Ectodermal cell (in vitro differentiated cells): ENCODE results near the gene NFATC3.
"Not testable (repeated sequence)": the region's sequence is repeated elsewhere in the genome, so short reads cannot be mapped to it uniquely, and the experiment has no call there.

Experiments
- H3K27ac ChIP-seq: 2 replicates; pipeline ENCODE4 v1.7.0; 2013; ENCODE audit warnings: mild to moderate bottlenecking, low read depth, low read length; ENCODE audit not compliant: insufficient read depth, poor library complexity, severe bottlenecking
- H3K27me3 ChIP-seq: 2 replicates; pipeline ENCODE4 v1.7.0; 2013; ENCODE audit warnings: mild to moderate bottlenecking, low read length; ENCODE audit not compliant: insufficient read depth, control insufficient read depth, poor library complexity, severe bottlenecking
- H3K36me3 ChIP-seq: one replicate; pipeline ENCODE4 v1.7.0; 2013; ENCODE audit warnings: low read length; ENCODE audit not compliant: control insufficient read depth, insufficient read depth
- H3K4me1 ChIP-seq: one replicate; pipeline ENCODE4 v1.7.0; 2013; ENCODE audit warnings: low read length; ENCODE audit not compliant: control insufficient read depth, insufficient read depth
- H3K4me3 ChIP-seq: 2 replicates; pipeline ENCODE4 v1.7.0; 2013; ENCODE audit warnings: low read depth, low read length, control low read depth; ENCODE audit not compliant: insufficient read depth
- H3K9me3 ChIP-seq: 2 replicates; pipeline ENCODE4 v1.7.0; 2013; ENCODE audit warnings: mild to moderate bottlenecking, low read length, moderate library complexity; ENCODE audit not compliant: control insufficient read depth
- WGBS, 2 experiments: methylation state at CpG; one replicate each; pipeline ENCODE4 v1.1.7; 2013; ENCODE audit warnings: missing lambda C conversion rate in 2 of 2; 5-methylcytosine and 5-hydroxymethylcytosine counted together

NFATC3 gene

GRCh38 chr16:68136515-68136914, 51.3 kb downstream of the NFATC3 start:
- Histone ChIP-seq H3K4me3 (no peak overlapping the region), H3K4me1 (no peaks in the 10 kb centered on the region), H3K27me3 (no peaks in the 10 kb centered on the region), H3K36me3 (no peaks in the 10 kb centered on the region), H3K27ac (no peak overlapping the region), H3K9me3 (no peaks in the 10 kb centered on the region)
- WGBS, 2 experiments = 93 to 95% methylated on average over 3 of the region's 3 CpGs

GRCh38 chr16:68144008-68144407, 58.8 kb downstream of the NFATC3 start:
- H3K9me3 ChIP-seq = no peaks in the 10 kb centered on the region
- H3K27ac ChIP-seq = no peak overlapping the region
- no peaks in the 10 kb centered on the region for H3K36me3 ChIP-seq
- H3K4me1 ChIP-seq = no peaks in the 10 kb centered on the region
- 83% methylated on average over 1 of the region's 1 CpG; no CpG with 5 or more reads in 1 of the 2 experiments for WGBS, 2 experiments
- H3K27me3 ChIP-seq = no peaks in the 10 kb centered on the region
- H3K4me3 ChIP-seq = no peak overlapping the region

DNA sequence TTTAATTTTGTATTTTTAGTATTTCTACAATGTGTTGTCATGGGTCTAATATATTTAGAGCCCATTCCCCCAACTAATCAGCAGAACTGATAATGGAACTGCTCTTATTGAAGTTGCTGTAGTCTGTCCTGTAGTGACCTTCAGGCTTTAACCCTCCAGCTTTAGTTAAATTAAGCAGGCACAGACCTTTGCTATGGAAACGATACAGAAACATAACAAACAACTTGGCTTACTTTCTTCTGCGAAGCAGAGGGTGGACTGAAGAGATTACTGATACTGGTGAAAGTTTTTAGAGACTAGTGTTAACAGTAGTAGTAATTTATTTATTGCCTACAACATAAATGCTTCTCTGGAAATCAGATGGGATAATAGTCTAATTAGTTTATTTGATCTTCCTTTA, 61.4 kb downstream of the NFATC3 start:
- WGBS, 2 experiments = 83 to 95% methylated on average over 2 of the region's 2 CpGs
- no peaks in the 10 kb centered on the region for H3K36me3 ChIP-seq
- no peaks in the 10 kb centered on the region for H3K9me3 ChIP-seq
- no peaks in the 10 kb centered on the region for H3K27me3 ChIP-seq
- no peak overlapping the region for H3K27ac ChIP-seq
- no peak overlapping the region for H3K4me3 ChIP-seq
- H3K4me1 ChIP-seq = no peaks in the 10 kb centered on the region

DNA sequence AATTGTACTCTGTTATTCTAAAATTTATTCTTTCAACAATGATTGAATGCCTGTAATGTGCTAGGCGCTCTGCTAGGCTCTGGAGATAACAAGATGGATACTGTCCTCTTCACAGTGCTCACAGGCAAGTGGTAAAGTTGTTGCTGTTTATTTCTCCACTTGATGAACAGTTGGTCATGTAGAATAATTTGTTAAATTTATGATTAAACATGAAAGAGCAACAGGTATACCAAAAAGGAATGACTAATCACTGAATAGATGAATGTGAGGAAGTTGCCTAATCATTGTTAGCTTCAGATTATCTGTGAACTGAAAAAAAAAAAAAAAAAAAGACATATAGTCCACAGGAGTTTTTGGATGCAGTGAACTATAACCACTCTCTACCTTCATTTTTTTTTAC, 62.3 kb downstream of the NFATC3 start:
- Histone ChIP-seq H3K9me3 (no peaks in the 10 kb centered on the region), H3K4me1 (no peaks in the 10 kb centered on the region), H3K36me3 (no peaks in the 10 kb centered on the region), H3K27me3 (no peaks in the 10 kb centered on the region), H3K4me3 (no peak overlapping the region), H3K27ac (no peak overlapping the region)
- 95 to 100% methylated on average over 1 of the region's 1 CpG for WGBS, 2 experiments

DNA sequence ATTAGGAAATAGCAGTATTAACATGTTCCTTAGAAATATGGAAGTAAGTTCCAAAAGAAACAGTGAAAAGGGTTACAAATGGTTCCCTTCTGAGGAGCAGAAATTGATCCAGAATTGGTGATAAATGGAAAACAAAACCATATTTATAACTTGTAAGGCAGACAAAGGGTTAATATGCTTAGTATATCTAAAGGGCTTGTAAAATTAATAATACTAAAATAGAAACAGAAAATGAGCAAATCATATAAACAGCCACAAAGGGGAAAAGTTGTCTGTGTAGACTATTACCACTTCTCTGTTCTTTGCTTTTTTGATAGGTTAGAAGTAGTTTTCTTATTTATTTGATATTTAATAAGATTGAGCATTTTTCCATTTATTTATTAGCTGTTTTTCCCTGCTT, 64.4 kb downstream of the NFATC3 start:
- no peaks in the 10 kb centered on the region for H3K36me3 ChIP-seq
- H3K27me3 ChIP-seq = no peaks in the 10 kb centered on the region
- H3K9me3 ChIP-seq = no peaks in the 10 kb centered on the region
- H3K27ac ChIP-seq = no peak overlapping the region
- no peaks in the 10 kb centered on the region for H3K4me1 ChIP-seq
- no peak overlapping the region for H3K4me3 ChIP-seq

- WGBS, 2 experiments = 94 to 97% methylated on average over 3 of the region's 3 CpGs
- Histone ChIP-seq H3K4me3 (no peak overlapping the region), H3K36me3 (peaks cover 5% of the 10 kb centered on the region), H3K27me3 (no peaks in the 10 kb centered on the region), H3K9me3 (no peaks in the 10 kb centered on the region), H3K4me1 (no peaks in the 10 kb centered on the region), H3K27ac (no peak overlapping the region)
These were observed 70.3 kb downstream of the NFATC3 start for GRCh38 chr16:68155425-68155824.

DNA sequence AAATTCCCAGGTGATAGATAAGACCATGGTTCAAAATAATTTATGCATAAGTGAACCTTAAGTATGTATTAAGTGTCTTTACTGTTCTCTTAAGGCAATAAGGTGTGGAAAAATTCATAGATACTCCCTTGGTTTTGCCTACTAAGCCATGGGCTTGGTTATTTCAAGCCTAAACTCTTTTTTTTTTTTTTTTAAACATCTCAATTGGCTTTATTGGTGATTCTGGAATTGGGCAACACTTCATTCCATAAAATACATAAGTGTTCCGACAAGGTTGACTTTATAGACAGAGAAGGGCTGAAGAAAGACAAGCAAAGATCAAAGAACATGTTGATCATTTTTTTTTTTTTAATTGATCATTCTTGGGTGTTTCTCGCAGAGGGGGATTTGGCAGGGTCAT, 77.2 kb downstream of the NFATC3 start:
- peaks cover 16% of the 10 kb centered on the region for H3K36me3 ChIP-seq
- H3K4me3 ChIP-seq = no peak overlapping the region
- no peaks in the 10 kb centered on the region for H3K27me3 ChIP-seq
- H3K27ac ChIP-seq = no peak overlapping the region
- no peaks in the 10 kb centered on the region for H3K9me3 ChIP-seq
- WGBS, 2 experiments = 100% methylated on average over 1 to 2 of the region's 2 CpGs
- no peaks in the 10 kb centered on the region for H3K4me1 ChIP-seq

DNA sequence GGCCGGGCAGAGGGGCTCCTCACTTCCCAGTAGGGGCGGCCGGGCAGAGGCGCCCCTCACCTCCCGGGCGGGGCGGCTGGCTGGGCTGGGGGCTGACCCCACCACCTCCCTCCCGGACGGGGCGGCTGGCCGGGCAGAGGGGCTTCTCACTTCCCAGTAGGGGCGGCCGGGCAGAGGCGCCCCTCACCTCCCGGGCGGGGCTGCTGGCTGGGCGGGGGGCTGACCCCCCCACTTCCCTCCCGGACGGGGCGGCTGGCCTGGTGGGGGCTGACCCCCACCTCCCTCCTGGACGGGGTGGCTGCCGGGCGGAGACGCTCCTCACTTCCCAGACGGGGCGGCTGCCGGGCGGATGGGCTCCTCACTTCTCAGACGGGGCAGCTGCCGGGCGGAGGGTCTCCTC, 78.1 kb downstream of the NFATC3 start:
- not testable (repeated sequence) for H3K4me1 ChIP-seq, H3K27ac ChIP-seq, H3K4me3 ChIP-seq, H3K27me3 ChIP-seq, H3K9me3 ChIP-seq
- 95 to 96% methylated on average over 31 of the region's 31 CpGs for WGBS, 2 experiments
- peaks cover 16% of the 10 kb centered on the region for H3K36me3 ChIP-seq

GRCh38 chr16:68166264-68166663, 81.1 kb downstream of the NFATC3 start:
- H3K27ac ChIP-seq = no peak overlapping the region
- H3K9me3 ChIP-seq = no peaks in the 10 kb centered on the region
- H3K36me3 ChIP-seq = peaks cover 9% of the 10 kb centered on the region
- H3K4me1 ChIP-seq = no peaks in the 10 kb centered on the region
- no peaks in the 10 kb centered on the region for H3K27me3 ChIP-seq
- 89 to 96% methylated on average over 2 to 3 of the region's 3 CpGs for WGBS, 2 experiments
- no peak overlapping the region for H3K4me3 ChIP-seq

DNA sequence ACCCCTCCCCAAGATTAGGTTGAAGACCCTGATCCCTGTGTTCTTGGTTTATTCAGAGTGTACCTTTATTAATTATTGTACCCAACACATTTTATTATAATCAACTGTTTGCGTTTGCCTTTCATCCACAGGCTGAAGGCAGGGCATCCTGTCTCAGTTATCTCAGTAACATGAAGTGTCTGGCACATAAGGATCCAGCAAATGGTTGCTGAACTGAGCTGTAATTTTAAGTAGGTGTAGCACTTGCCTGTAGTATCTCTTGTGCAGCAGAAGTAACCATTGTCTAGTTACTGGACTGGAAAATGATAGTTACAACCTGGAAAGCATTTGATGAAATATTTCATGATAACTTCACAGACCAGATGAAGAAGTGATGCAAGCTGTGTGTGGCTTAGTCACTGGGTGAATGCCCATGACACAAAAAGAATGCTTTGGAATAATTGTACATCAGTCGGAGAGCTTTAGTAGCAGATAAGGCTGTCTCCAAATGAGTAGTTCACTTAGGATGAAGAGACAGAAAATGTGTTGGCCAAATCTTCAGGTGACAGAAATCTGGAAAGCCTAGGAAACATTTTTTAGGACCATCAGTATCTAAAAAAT, 94.1 kb downstream of the NFATC3 start:
- Histone ChIP-seq H3K27me3 (no peaks in the 10 kb centered on the region), H3K27ac (no peak overlapping the region), H3K4me1 (no peaks in the 10 kb centered on the region), H3K36me3 (peaks cover 13% of the 10 kb centered on the region), H3K4me3 (no peak overlapping the region), H3K9me3 (no peaks in the 10 kb centered on the region)
- WGBS, 2 experiments = 97 to 99% methylated on average over 2 of the region's 2 CpGs

DNA sequence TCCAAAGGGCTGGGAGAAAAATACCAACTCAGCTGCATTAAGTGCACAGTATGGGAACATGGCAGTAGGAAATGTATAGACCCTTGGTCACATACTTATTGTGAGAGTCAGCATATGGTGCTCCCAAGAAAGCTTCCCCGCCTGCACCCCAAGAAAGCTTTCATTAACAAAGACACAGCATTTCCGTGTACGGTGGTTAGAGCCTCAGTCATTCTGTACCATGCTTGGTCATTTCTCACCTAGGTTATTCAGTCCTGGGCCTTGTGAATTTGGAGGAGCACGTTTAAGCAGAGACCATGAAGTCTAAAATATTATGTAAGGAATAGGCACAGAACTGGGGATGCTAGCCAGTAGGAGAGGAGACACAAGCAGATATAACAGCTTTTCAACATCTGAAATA, 94.7 kb downstream of the NFATC3 start:
- H3K4me1 ChIP-seq = no peaks in the 10 kb centered on the region
- H3K36me3 ChIP-seq = peaks cover 13% of the 10 kb centered on the region
- H3K9me3 ChIP-seq = no peaks in the 10 kb centered on the region
- H3K4me3 ChIP-seq = no peak overlapping the region
- no peak overlapping the region for H3K27ac ChIP-seq
- 95% methylated on average over 4 of the region's 4 CpGs for WGBS, 2 experiments
- H3K27me3 ChIP-seq = no peaks in the 10 kb centered on the region
